Tongue (tissue), 3 donors: ENCODE results near the gene AGAP6. TPM values are rescaled to one million over a fixed set of nuclear protein-coding genes. Genes with fewer than 3 reads are reported as not detected.
"Not testable (repeated sequence)": the region's sequence is repeated elsewhere in the genome, so short reads cannot be mapped to it uniquely, and the experiment has no call there.

Experiments
- DNase-seq: peaks from one replicate; pipeline ENCODE4 v3.0.0-alpha.2; 2015
- small RNA-seq: library from RNA; depleted of rRNA; stranded (forward); fragments of <200 nt; gene quantifications from one replicate; pipeline ENCODE3, GENCODE V24; 2014; ENCODE audit warnings: low replicate concordance
- total RNA-seq: library from RNA; depleted of rRNA; stranded (reverse); fragments of >200 nt; gene quantifications from one replicate; pipeline ENCODE4 v1.2.3, GENCODE V29; 2014

The AGAP6 gene
- total RNA-seq, 1 donor from 2014 or later, result 4.3 TPM

DNA sequence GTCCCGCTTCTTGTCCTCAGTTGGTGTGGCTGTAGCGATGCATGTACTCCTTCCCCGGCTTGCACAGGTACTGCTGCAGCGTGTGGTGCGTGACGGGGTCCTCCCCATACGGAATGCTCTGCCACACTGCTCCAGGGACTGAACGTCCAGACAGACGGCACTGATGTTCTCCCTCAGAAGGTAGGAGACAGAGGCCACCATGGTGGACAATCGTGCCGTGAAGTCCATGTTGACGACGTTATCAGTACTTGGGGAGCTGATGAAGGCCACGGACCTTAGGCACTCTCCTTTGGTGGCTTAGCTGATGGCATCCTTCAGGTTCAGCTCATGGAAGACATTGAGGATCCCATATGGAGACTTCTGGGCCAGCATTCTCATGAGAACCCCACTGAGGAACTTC lies 37.4 kb downstream of the AGAP6 start:
- DNase-seq, result no peak

DNA sequence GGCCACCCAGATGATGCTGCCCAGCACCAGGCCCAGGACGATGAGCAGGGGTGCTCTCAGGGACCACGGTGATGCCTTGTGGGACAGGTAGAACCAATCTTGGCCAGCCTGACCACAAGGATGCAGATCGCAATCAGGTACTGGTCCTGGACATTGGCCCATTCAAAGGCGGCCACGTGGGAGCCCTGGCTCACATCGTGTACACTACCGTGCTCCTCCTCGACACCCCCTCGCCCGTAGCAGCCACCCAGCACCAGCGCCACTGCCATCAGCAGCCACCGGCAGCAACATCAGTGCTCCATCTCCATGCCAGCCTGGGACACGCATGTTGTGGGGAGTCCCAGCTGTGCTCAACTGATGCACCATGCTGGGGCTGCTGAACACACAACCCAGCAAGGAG lies 39.0 kb downstream of the AGAP6 start:
- DNase-seq, result no peak

- no peak for DNase-seq
Measured at GRCh38 chr10:50033481-50033880, 45.3 kb downstream of the AGAP6 start.

DNA sequence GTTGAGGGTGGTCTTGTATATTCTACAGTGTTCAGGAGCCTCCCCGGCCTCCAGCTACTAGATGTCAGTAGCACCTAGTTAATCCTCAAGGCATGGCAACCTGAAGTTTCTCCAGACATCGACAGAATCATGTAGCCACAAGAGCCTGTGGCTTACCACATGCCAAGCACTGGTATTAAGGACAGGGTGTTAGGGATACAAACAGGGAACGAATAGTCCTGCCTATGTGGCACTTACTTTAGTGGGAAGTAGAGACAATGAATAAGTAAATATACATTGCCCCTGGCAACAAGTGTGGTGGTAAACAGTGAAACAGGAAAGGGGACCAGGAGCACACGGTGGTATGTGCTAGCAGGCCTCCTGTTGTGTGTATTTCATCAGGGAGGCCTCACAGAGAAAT lies 47.1 kb downstream of the AGAP6 start:
- DNase-seq, result not testable (repeated sequence)

DNA sequence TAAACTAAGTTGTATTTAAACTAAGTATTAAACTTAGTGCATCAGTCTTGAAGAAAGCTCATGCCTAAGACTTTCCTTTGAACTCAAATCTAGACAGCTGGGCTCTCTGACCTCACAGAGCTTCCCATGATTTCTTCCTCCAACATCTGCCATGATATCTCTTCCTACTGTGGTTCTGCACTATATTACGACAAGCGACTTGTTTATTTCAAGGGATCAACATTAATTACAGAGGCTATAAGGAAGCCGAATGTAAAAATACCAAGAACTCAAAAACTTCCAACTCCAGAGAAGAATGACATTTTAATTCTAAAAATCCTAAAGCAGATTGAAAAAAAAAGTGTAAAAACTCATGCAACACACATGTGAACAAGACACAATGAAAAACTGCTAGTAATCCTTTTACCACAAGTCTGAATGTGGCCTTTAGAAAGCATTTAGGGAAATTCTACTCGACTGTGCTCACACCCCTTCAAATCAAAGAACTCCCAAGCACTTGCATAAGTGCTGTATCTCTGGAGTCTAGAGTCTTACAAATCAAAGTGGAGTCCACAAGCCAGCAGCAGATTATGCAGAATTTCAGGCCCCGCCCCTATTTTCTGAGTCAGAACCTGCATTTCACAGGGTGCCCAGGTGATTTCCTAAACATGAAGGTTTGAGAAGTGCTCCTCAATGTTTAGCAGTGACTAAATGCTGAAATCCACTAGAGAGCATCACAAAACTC lies 56.9 kb downstream of the AGAP6 start:
- no peak for DNase-seq

GRCh38 chr10:50046457-50046856 lies 58.3 kb downstream of the AGAP6 start:
- DNase-seq, result not testable (repeated sequence)

DNA sequence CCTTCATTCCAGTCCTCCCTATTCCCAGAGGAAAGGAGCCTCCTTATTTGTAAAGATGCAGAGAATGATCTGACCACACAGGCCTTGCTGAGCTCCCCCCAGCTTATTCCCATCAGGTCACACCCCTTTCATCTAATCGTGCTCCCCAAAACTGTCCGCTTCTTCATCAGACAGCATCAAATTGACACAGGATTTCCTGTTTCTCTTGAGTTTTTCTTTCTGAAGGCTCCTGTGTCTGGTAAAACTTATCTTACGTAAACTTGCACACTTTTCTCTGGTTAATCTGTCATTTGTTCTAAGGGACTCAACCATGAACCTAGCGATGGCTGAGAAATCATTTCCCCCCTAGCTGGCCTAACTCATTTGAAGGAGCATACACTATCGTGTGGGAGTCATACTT lies 59.4 kb downstream of the AGAP6 start:
- DNase-seq, result not testable (repeated sequence)

DNA sequence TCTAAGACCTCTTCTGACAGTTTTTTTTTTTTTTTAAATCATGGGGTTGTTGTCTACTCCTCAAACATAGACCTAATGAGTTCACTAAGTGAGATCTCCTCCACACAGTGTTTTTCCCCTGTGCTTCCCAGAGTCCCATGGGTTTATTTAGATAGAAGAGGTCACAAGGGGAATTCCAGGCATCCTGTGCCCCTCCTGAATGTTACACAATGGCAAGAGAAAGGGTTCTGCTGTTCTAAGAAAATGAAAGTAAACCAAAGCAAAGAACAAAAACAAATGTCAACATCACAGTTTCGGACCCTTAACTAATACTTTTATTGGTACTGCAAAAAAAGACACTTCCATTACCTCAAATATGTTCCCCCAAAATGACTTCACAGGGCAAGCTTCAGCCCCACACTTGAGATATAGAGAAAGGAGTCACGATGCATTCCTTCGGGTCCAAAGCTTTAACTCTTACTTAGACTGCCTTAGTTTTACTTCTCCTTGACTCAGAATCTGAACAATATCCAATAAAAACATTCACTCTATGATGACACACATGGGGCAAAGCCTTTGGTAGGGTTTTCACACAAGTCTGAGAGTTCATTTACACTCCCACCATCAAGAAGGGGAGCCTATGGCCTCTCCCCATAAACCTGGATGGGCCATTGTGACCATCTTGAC lies 63.9 kb downstream of the AGAP6 start:
- not testable (repeated sequence) for DNase-seq

DNA sequence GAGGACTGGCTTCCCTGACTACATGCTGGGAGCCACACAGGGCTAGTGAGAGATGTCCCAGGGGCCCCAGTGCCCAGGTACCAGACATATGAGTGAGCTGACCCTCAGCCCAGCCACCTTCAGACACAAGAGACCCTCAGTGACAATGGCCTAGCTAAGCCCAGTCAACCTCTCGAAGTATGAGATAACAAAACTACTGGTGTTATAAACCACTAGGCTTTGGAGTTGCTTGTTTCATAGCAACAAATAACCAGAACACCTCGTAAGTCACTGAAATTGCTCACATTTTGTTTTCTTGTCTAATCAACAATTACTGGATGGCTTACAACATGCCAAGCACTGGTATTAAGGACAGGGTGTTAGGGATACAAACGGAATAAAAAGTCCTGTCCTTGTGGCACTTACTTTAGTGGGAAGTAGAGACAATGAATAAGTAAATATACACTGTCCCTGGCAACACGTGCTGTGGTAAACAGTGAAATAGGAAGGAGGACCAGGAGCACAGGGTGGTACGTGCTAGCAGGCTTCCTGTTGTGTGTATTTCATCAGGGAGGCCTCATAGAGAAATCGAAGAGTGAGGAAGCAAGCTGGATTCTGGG lies 64.7 kb downstream of the AGAP6 start:
- DNase-seq, result not testable (repeated sequence)

GRCh38 chr10:50055494-50056292 lies 67.5 kb downstream of the AGAP6 start:
- DNase-seq, result not testable (repeated sequence)

DNA sequence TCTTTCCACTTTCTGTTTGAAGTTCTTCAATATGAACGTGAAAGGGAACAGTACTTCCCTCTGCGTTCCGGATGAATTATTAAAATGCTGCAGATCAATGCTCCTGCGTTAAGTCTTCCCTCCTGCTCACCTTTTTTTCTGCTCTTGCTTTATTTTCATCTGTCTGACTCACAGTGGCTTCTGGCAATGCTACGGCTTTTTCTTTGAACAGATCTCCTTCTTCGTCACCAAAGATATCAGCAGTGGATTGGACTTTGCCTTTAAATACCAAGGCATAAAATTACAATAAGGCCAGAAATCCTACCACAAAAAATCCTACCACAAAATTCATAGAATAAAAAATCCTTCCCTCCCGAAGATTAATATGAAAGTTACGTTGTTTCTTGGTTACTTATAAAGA lies 68.4 kb downstream of the AGAP6 start:
- DNase-seq, result not testable (repeated sequence)

DNA sequence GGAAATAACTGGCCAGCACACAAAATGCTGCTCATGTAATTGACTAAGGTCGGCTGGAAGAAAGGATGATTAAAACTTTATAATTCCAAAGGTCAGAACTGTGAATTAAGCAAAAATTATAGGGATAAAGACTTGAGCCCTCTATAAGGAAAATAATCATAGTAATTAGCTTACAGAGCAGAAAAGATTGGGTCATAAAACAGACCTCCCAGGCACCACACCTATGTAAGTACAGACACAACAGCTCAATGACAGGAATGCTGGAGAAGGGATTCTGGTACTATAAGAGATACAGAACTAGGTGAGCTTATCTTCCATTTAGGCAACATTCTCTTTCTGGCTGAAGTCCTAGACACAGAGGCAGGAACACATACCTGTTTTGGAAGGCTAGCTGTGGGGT lies 70.5 kb downstream of the AGAP6 start:
- DNase-seq, result not testable (repeated sequence)

DNA sequence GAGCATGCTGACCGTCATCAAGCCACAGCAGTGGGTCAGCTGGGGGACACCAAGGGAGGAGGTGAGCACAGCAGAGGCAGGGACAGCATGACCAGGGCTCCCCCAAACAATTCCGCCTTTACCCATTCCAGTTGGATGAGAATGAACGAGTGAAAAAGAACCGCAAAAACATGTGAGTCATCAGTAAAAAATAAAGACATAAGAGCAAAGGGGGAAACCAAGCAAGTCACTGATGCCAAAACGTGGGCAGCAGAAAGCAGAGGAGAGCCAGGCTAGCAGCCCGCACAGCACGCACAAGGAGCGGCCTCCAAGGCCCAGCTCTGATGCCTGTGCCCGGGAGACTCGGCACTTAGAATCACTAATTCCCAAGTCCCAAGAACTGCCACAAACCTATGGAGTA lies 71.7 kb downstream of the AGAP6 start:
- DNase-seq, result not testable (repeated sequence)

Small RNA genes lying within 50 kb of the gene (small RNA-seq; reads per million reads assigned to genes)
- gene RNA5SP317, result not detected
- not detected for gene SNORA74C-2

Other genes with a start within 250 kb of the AGAP6 start
- 1.4 TPM for gene OGDHL, start 226.1 kb upstream of the AGAP6 start, total RNA-seq
- 44.0 TPM for gene PARG, start 46.4 kb upstream of the AGAP6 start, total RNA-seq
- 24.3 TPM for gene TIMM23B, start 46.4 kb upstream of the AGAP6 start, total RNA-seq
- 52.6 TPM for gene WASHC2A, start 79.5 kb downstream of the AGAP6 start, total RNA-seq